Measurements from ENCODE around the gene SLC48A1. TPM values are rescaled to one million over a fixed set of nuclear protein-coding genes. Genes with fewer than 3 reads are reported as not detected.

SLC48A1 gene
- total RNA-seq, 1 donor from 2014 or later, result 65.5 TPM

- no peak overlapping the region for H3K27ac Mint-ChIP-seq (ENCODE audit: unreplicated experiment)
- peaks cover 18% of the 10 kb centered on the region for H3K27me3 Mint-ChIP-seq (ENCODE audit: unreplicated experiment)
- H3K4me3 Mint-ChIP-seq (ENCODE audit: unreplicated experiment), result peak overlapping the region; percentile 51
- H3K36me3 Mint-ChIP-seq (ENCODE audit: low read depth, unreplicated experiment), result peaks cover 52% of the 10 kb centered on the region
- no peak for DNase-seq (ENCODE audit: low spot score)
- no peak for TF ChIP-seq CTCF (IDR thresholded peaks at IDR 0.05; ENCODE audit: unreplicated experiment)
- H3K9me3 Mint-ChIP-seq (ENCODE audit: unreplicated experiment), result no peaks in the 10 kb centered on the region
- peaks cover 18% of the 10 kb centered on the region for H3K4me1 Mint-ChIP-seq (ENCODE audit: unreplicated experiment)
Measured at GRCh38 chr12:47747126-47747525, 25.9 kb upstream of the SLC48A1 start.

- H3K27me3 Mint-ChIP-seq (ENCODE audit: unreplicated experiment), result peaks cover 18% of the 10 kb centered on the region
- no peak for TF ChIP-seq CTCF (IDR thresholded peaks at IDR 0.05; ENCODE audit: unreplicated experiment)
- H3K4me3 Mint-ChIP-seq (ENCODE audit: unreplicated experiment), result no peak overlapping the region
Measured at GRCh38 chr12:47747596-47748506, 25.2 kb upstream of the SLC48A1 start.

GRCh38 chr12:47748507-47748828 is 24.6 kb upstream of the SLC48A1 start:
- Mint-ChIP-seq H3K9me3 (ENCODE audit: unreplicated experiment) (no peaks in the 10 kb centered on the region), H3K36me3 (ENCODE audit: low read depth, unreplicated experiment) (peaks cover 47% of the 10 kb centered on the region), H3K4me1 (ENCODE audit: unreplicated experiment) (peaks cover 26% of the 10 kb centered on the region), H3K4me3 (ENCODE audit: unreplicated experiment) (no peak overlapping the region), H3K27me3 (ENCODE audit: unreplicated experiment) (peaks cover 13% of the 10 kb centered on the region), H3K27ac (ENCODE audit: unreplicated experiment) (no peak overlapping the region)
- TF ChIP-seq CTCF (IDR thresholded peaks at IDR 0.05; ENCODE audit: unreplicated experiment), result no peak
- DNase-seq (ENCODE audit: low spot score), result no peak

More at GRCh38 chr12:47747596-47748506, 25.2 kb upstream of the SLC48A1 start:
- Mint-ChIP-seq H3K9me3 (ENCODE audit: unreplicated experiment) (no peaks in the 10 kb centered on the region), H3K4me1 (ENCODE audit: unreplicated experiment) (peaks cover 22% of the 10 kb centered on the region), H3K27ac (ENCODE audit: unreplicated experiment) (no peak overlapping the region), H3K36me3 (ENCODE audit: low read depth, unreplicated experiment) (peaks cover 51% of the 10 kb centered on the region)
- no peak for DNase-seq (ENCODE audit: low spot score)

GRCh38 chr12:47748899-47749298 is 24.1 kb upstream of the SLC48A1 start:
- TF ChIP-seq CTCF (IDR thresholded peaks at IDR 0.05; ENCODE audit: unreplicated experiment), result no peak
- Mint-ChIP-seq H3K4me3 (ENCODE audit: unreplicated experiment) (no peak overlapping the region), H3K27ac (ENCODE audit: unreplicated experiment) (no peak overlapping the region)

GRCh38 chr12:47750229-47750798 is 22.7 kb upstream of the SLC48A1 start:
- H3K4me3 Mint-ChIP-seq (ENCODE audit: unreplicated experiment), result peak overlapping the region; percentile 72
- TF ChIP-seq CTCF (IDR thresholded peaks at IDR 0.05; ENCODE audit: unreplicated experiment), result no peak
- peaks cover 28% of the 10 kb centered on the region for H3K4me1 Mint-ChIP-seq (ENCODE audit: unreplicated experiment)
- no peaks in the 10 kb centered on the region for H3K9me3 Mint-ChIP-seq (ENCODE audit: unreplicated experiment)
- H3K27me3 Mint-ChIP-seq (ENCODE audit: unreplicated experiment), result peaks cover 13% of the 10 kb centered on the region
- H3K27ac Mint-ChIP-seq (ENCODE audit: unreplicated experiment), result peak overlapping the region; percentile 67
- no peak for DNase-seq (ENCODE audit: low spot score)
- peaks cover 43% of the 10 kb centered on the region for H3K36me3 Mint-ChIP-seq (ENCODE audit: low read depth, unreplicated experiment)

More at GRCh38 chr12:47748899-47749298, 24.1 kb upstream of the SLC48A1 start:
- no peak for DNase-seq (ENCODE audit: low spot score)
- H3K36me3 Mint-ChIP-seq (ENCODE audit: low read depth, unreplicated experiment), result peaks cover 44% of the 10 kb centered on the region
- H3K9me3 Mint-ChIP-seq (ENCODE audit: unreplicated experiment), result no peaks in the 10 kb centered on the region
- H3K4me1 Mint-ChIP-seq (ENCODE audit: unreplicated experiment), result peaks cover 26% of the 10 kb centered on the region
- H3K27me3 Mint-ChIP-seq (ENCODE audit: unreplicated experiment), result peaks cover 13% of the 10 kb centered on the region
